ENCODE data around the gene PTPN9. TPM values are rescaled to one million over a fixed set of nuclear protein-coding genes. Genes with fewer than 3 reads are reported as not detected.
A peak's percentile ranks its signal among the peaks of the same experiment; 100 is the strongest.

Gene PTPN9
- total RNA-seq (10 to 100 TPM; 24.1 to 32.4 TPM), polyA plus RNA-seq (10 to 100 TPM in 1 of 2 donors, 1 to 10 TPM in 1; 7.1 to 15.6 TPM)
- long read RNA-seq, donor 1, full-length matches to known transcripts, result 6 of 6 reads
- long read RNA-seq, donor 1, partial matches to known transcripts, result 0 of 6 reads
- long read RNA-seq, donor 1, other reads (novel, unspliced or antisense), result 0 of 6 reads
- long read RNA-seq, donor 2, full-length matches to known transcripts, result 1 of 1 reads
- long read RNA-seq, donor 2, partial matches to known transcripts, result 0 of 1 reads
- long read RNA-seq, donor 2, other reads (novel, unspliced or antisense), result 0 of 1 reads
- long read RNA-seq, donor 3, full-length matches to known transcripts, result 1 of 1 reads
- long read RNA-seq, donor 3, partial matches to known transcripts, result 0 of 1 reads
- long read RNA-seq, donor 3, other reads (novel, unspliced or antisense), result 0 of 1 reads
- long read RNA-seq, donor 4, result 0 reads
- long read RNA-seq, donor 5, full-length matches to known transcripts, result 9 of 9 reads
- long read RNA-seq, donor 5, partial matches to known transcripts, result 0 of 9 reads
- long read RNA-seq, donor 5, other reads (novel, unspliced or antisense), result 0 of 9 reads

- 1% methylated on average over 56 to 78 of the region's 78 CpGs for WGBS, 2 donors
- Histone ChIP-seq H3K27me3 (ENCODE audit: control insufficient read depth in 3 of 3, insufficient read depth in 3 of 3, low read length in 2 of 3) (no peaks in the 10 kb centered on the region), H3K4me3 (peak within 1 kb of the TSS; percentile 94), H3K27ac (ENCODE audit: low read depth in 1 of 2, low read length in 1 of 2) (peak within 1 kb of the TSS; percentile 88 to 94), H3K36me3 (ENCODE audit: control insufficient read depth in 4 of 4, insufficient read depth in 4 of 4, low read length in 4 of 4) (no peaks in the 10 kb centered on the region), H3K9me3 (ENCODE audit: control insufficient read depth in 4 of 4, insufficient read depth in 3 of 4, low read length in 3 of 4) (no peaks in the 10 kb centered on the region), H3K4me1 (ENCODE audit: control insufficient read depth in 5 of 5, insufficient read depth in 5 of 5, low read length in 5 of 5) (peaks cover 0 to 11% (median 0%) of the 10 kb centered on the region in 5 donors), H3K9ac (ENCODE audit: insufficient read depth in 1 of 2, low read length in 2 of 2) (peak within 1 kb of the TSS; percentile 41 to 68)
- peak; percentile 86 for ATAC-seq (ENCODE audit: insufficient read depth, low FRiP score)
- TF ChIP-seq, protein P1, sequence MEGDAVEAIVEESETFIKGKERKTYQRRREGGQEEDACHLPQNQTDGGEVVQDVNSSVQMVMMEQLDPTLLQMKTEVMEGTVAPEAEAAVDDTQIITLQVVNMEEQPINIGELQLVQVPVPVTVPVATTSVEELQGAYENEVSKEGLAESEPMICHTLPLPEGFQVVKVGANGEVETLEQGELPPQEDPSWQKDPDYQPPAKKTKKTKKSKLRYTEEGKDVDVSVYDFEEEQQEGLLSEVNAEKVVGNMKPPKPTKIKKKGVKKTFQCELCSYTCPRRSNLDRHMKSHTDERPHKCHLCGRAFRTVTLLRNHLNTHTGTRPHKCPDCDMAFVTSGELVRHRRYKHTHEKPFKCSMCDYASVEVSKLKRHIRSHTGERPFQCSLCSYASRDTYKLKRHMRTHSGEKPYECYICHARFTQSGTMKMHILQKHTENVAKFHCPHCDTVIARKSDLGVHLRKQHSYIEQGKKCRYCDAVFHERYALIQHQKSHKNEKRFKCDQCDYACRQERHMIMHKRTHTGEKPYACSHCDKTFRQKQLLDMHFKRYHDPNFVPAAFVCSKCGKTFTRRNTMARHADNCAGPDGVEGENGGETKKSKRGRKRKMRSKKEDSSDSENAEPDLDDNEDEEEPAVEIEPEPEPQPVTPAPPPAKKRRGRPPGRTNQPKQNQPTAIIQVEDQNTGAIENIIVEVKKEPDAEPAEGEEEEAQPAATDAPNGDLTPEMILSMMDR (IDR thresholded peaks at IDR 0.05; ENCODE audit: control extremely low read depth, extremely low read depth), result no peak
- DNase-seq, result peak; percentile 92 to 94 (median 93)
Observed at GRCh38 chr15:75578948-75579920, at the start of gene PTPN9. PTPN9 (minus strand) TSS chr15:75579315; CDS start chr15:75578776, 539 bp downstream.

GRCh38 chr15:75625542-75626347 lies 46.6 kb upstream of the PTPN9 start, which contains the start of gene SNUPN:
SNUPN (minus strand) TSS chr15:75625725; CDS start chr15:75621051, 4,674 bp downstream.
- Histone ChIP-seq H3K36me3 (ENCODE audit: control insufficient read depth in 4 of 4, insufficient read depth in 4 of 4, low read length in 4 of 4) (no peaks in the 10 kb centered on the region), H3K9me3 (ENCODE audit: control insufficient read depth in 4 of 4, insufficient read depth in 3 of 4, low read length in 3 of 4) (no peaks in the 10 kb centered on the region), H3K27ac (ENCODE audit: low read depth in 1 of 2, low read length in 1 of 2) (peak within 1 kb of the TSS; percentile 85 to 99), H3K27me3 (ENCODE audit: control insufficient read depth in 3 of 3, insufficient read depth in 3 of 3, low read length in 2 of 3) (no peaks in the 10 kb centered on the region), H3K9ac (ENCODE audit: insufficient read depth in 1 of 2, low read length in 2 of 2) (peak within 1 kb of the TSS; percentile 69 to 80), H3K4me1 (ENCODE audit: control insufficient read depth in 5 of 5, insufficient read depth in 5 of 5, low read length in 5 of 5) (peaks cover 0 to 10% (median 1%) of the 10 kb centered on the region in 5 donors), H3K4me3 (peak within 1 kb of the TSS; percentile 79)
- peak; percentile 92 for ATAC-seq (ENCODE audit: insufficient read depth, low FRiP score)
- 1% methylated on average over 47 of the region's 47 CpGs for WGBS, 2 donors
- TF ChIP-seq, protein P1 (IDR thresholded peaks at IDR 0.05; ENCODE audit: control extremely low read depth, extremely low read depth), result peak; percentile 7
- DNase-seq, result peak; percentile 96 to 99 (median 98)

GRCh38 chr15:75622505-75622904 lies 43.4 kb upstream of the PTPN9 start:
- Histone ChIP-seq H3K4me1 (ENCODE audit: control insufficient read depth in 5 of 5, insufficient read depth in 5 of 5, low read length in 5 of 5) (peaks cover 0 to 10% (median 3%) of the 10 kb centered on the region in 5 donors), H3K4me3 (no peak overlapping the region), H3K9ac (ENCODE audit: insufficient read depth in 1 of 2, low read length in 2 of 2) (no peak overlapping the region), H3K36me3 (ENCODE audit: control insufficient read depth in 4 of 4, insufficient read depth in 4 of 4, low read length in 4 of 4) (peaks cover 9 to 19% (median 9%) of the 10 kb centered on the region in 4 donors), H3K9me3 (ENCODE audit: control insufficient read depth in 4 of 4, insufficient read depth in 3 of 4, low read length in 3 of 4) (no peaks in the 10 kb centered on the region), H3K27ac (ENCODE audit: low read depth in 1 of 2, low read length in 1 of 2) (no peak overlapping the region), H3K27me3 (ENCODE audit: control insufficient read depth in 3 of 3, insufficient read depth in 3 of 3, low read length in 2 of 3) (no peaks in the 10 kb centered on the region)
- TF ChIP-seq, protein P1 (IDR thresholded peaks at IDR 0.05; ENCODE audit: control extremely low read depth, extremely low read depth), result no peak
- WGBS, 2 donors, result 70 to 77% methylated on average over 2 of the region's 2 CpGs
- DNase-seq (no peak), ATAC-seq (ENCODE audit: insufficient read depth, low FRiP score) (no peak)

Data from lung (tissue), 16 donors.